Activated CD4-positive, alpha-beta T cell treated with anti-CD3 and anti-CD28 coated beads for 36 hours (primary cell): ENCODE results near the gene A2ML1. TPM values are rescaled to one million over a fixed set of nuclear protein-coding genes. Genes with fewer than 3 reads are reported as not detected.
"Not testable (repeated sequence)": the region's sequence is repeated elsewhere in the genome, so short reads cannot be mapped to it uniquely, and the experiment has no call there.

Source experiments
- ATAC-seq: fragments of 200-7000 bp; cut with Tn5 transposase; one replicate; pipeline ENCODE4 v1.10.0; 2021; ENCODE audit warnings: mild to moderate bottlenecking, moderate library complexity
- CTCF ChIA-PET: fragments of 350-600 bp; sonication (Branson Sonifier 250); formaldehyde crosslinking; loops from one replicate; lab custom pipeline; 2021; ENCODE audit warnings: antibody characterized with exemption; lab: Charles Lee
- POLR2A ChIA-PET: fragments of 350-600 bp; sonication (Branson Sonifier 250); formaldehyde crosslinking; loops from one replicate; lab custom pipeline; 2021; ENCODE audit warnings: antibody characterized with exemption, inconsistent platforms; lab: Charles Lee
- DNase-seq: peaks from one replicate; pipeline ENCODE4 v3.0.0-alpha.2; 2020
- H3K27ac Mint-ChIP-seq: one replicate; pipeline ENCODE4 v1.8.0; 2021; ENCODE audit warnings: mixed read lengths
- H3K27me3 Mint-ChIP-seq: one replicate; pipeline ENCODE4 v1.8.0; 2021; ENCODE audit warnings: mixed read lengths
- H3K36me3 Mint-ChIP-seq: one replicate; pipeline ENCODE4 v1.8.0; 2021; ENCODE audit warnings: low read depth, mixed read lengths
- H3K4me1 Mint-ChIP-seq: one replicate; pipeline ENCODE4 v1.8.0; 2021; ENCODE audit warnings: mixed read lengths
- H3K4me3 Mint-ChIP-seq: one replicate; pipeline ENCODE4 v1.8.0; 2021; ENCODE audit warnings: mild to moderate bottlenecking, moderate library complexity, mixed read lengths
- H3K9me3 Mint-ChIP-seq: one replicate; pipeline ENCODE4 v1.8.0; 2021; ENCODE audit warnings: low read depth, mixed read lengths
- intact Hi-C, 2 experiments: fragments of 100-400 bp; cut with DNase I in 1 of 2; cut with micrococcal nuclease in 1 of 2; formaldehyde crosslinking; loops; one replicate each; pipeline versions ENCODE4 v1.14.2 to v1.15.1; 2022 to 2024; cut with DNase I, micrococcal nuclease
- total RNA-seq, 2 experiments: library from RNA; stranded (reverse); gene quantifications; one replicate each; pipeline ENCODE4 v1.2.3, GENCODE V29; 2021

The A2ML1 gene
- total RNA-seq, 2 experiments from 2014 or later = not detected

- H3K4me3 Mint-ChIP-seq, H3K4me1 Mint-ChIP-seq, intact Hi-C loops, H3K27me3 Mint-ChIP-seq, ATAC-seq, DNase-seq, H3K36me3 Mint-ChIP-seq, H3K9me3 Mint-ChIP-seq, H3K27ac Mint-ChIP-seq, POLR2A ChIA-PET: not testable (repeated sequence)
- CTCF ChIA-PET = interaction anchor here (0.6 to 2.8 kb wide), 12 partner anchors 8 to 1306 kb away, joined by 3 to 19 read pairs (median 8); no protein-coding TSS in a partner anchor
Measured at GRCh38 chr12:8859448-8859847, 37.0 kb downstream of the A2ML1 start.

DNA sequence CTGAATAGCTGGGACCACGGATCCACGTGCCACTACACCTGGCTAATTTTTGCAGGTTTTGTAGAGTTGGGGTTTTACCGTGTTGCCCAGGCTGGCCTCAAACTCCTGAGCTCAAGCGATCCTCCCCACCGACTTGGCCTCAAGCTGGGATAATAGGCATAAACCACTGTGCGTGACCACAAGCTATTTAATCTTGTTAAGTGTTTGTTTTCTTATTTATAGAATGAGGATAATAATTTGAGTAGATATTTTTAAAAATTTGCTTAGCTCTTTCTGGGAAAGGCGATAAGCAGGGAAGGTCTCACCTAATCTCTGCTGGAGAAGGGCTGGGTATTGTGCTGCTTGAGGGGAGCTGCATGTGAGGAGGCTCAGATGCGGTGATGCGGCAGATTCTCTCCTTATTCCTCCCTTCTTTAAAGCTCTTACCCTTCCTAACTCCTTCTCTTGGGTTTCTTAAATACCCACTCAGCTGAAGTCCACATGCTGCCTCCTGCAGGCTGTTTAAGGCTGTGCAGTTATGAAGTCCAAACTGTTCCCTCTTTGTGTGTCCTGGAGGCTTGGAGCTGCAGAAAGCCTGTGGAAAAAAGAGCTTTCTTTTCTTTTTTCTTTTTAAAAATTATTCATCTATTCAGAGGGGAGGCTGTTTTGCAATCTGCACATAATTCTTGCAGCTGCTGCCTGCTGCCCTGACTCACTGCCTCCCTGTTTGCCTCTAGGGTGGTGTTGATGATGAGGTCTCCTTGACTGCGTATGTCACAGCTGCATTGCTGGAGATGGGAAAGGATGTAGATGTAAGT lies 37.9 kb downstream of the A2ML1 start:
- ChIA-PET POLR2A (no interaction called here), CTCF (interaction anchor here (0.5 to 2.8 kb wide), 30 partner anchors 9 to 1305 kb away, joined by 3 to 19 read pairs (median 4); no protein-coding TSS in a partner anchor)
- Mint-ChIP-seq H3K4me1 (no peaks in the 10 kb centered on the region), H3K27me3 (no peaks in the 10 kb centered on the region), H3K27ac (no peak overlapping the region), H3K4me3 (no peak overlapping the region), H3K36me3 (no peaks in the 10 kb centered on the region), H3K9me3 (no peaks in the 10 kb centered on the region)
- ATAC-seq (peak; percentile 71), DNase-seq (peak; percentile 51)
- intact Hi-C loops = loop anchor here (1.0 to 2.0 kb wide), 4 partner anchors 178 to 316 kb away; no protein-coding TSS in a partner anchor

- Mint-ChIP-seq H3K4me1 (no peaks in the 10 kb centered on the region), H3K4me3 (no peak overlapping the region), H3K36me3 (no peaks in the 10 kb centered on the region), H3K9me3 (no peaks in the 10 kb centered on the region), H3K27ac (no peak overlapping the region), H3K27me3 (no peaks in the 10 kb centered on the region)
- POLR2A ChIA-PET = no interaction called here
- CTCF ChIA-PET = interaction anchor here (1.1 kb wide), 1 partner anchor 185 kb away, joined by 3 read pairs; no protein-coding TSS in a partner anchor
- intact Hi-C loops = no loop called here
- DNase-seq (no peak), ATAC-seq (no peak)
Measured at GRCh38 chr12:8866429-8866828, 44.0 kb downstream of the A2ML1 start.

GRCh38 chr12:8867009-8867408 lies 44.6 kb downstream of the A2ML1 start:
- intact Hi-C loops = no loop called here
- DNase-seq (no peak), ATAC-seq (no peak)
- Mint-ChIP-seq H3K36me3 (no peaks in the 10 kb centered on the region), H3K9me3 (no peaks in the 10 kb centered on the region), H3K4me1 (no peaks in the 10 kb centered on the region), H3K4me3 (no peak overlapping the region), H3K27me3 (no peaks in the 10 kb centered on the region), H3K27ac (no peak overlapping the region)
- ChIA-PET CTCF (interaction anchor here (1.1 kb wide), 1 partner anchor 185 kb away, joined by 3 read pairs; no protein-coding TSS in a partner anchor), POLR2A (no interaction called here)

DNA sequence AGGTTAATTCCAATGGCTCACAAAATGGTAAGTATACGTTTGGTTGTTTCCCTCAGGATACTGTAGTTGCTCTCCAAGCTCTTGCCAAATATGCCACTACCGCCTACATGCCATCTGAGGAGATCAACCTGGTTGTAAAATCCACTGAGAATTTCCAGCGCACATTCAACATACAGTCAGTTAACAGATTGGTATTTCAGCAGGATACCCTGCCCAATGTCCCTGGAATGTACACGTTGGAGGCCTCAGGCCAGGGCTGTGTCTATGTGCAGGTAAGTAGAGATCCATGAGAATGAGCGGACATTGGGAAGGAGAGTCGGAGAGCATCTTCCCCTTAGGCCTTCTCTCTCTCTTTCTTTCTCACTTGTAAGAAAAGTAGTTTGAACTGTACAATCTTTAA lies 45.4 kb downstream of the A2ML1 start:
- H3K4me3 Mint-ChIP-seq = no peak overlapping the region
- CTCF ChIA-PET = interaction anchor here (2.5 kb wide), 1 partner anchor 8 kb away, joined by 19 read pairs; no protein-coding TSS in a partner anchor
- intact Hi-C loops = no loop called here

DNA sequence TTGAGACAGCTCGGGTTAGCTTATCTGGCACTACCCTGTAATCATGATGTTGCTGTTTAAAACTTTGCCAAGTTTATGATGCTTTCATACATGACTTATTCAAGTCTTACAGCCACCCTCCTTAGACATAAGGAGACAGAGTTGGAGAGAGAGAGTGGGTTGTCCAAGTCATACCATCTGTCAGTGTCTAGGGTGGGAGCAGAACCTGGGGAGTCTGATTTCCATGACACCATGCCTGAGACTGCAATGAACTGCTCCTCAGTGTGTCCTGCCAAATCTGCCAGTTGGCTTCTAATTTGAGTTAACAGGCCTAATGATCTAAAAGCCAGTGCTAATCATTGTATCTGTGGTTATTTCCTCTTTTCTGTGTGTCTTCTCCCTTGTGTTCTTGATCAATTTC lies 48.2 kb downstream of the A2ML1 start:
- ATAC-seq (no peak), DNase-seq (no peak)
- Mint-ChIP-seq H3K9me3 (no peaks in the 10 kb centered on the region), H3K36me3 (no peaks in the 10 kb centered on the region), H3K27ac (no peak overlapping the region), H3K4me3 (no peak overlapping the region), H3K4me1 (no peaks in the 10 kb centered on the region), H3K27me3 (no peaks in the 10 kb centered on the region)
- ChIA-PET CTCF (interaction anchor here (0.6 kb wide), 1 partner anchor 87 kb away, joined by 3 read pairs; no protein-coding TSS in a partner anchor), POLR2A (no interaction called here)
- intact Hi-C loops = no loop called here

More for the DNA sequence above, 45.4 kb downstream of the A2ML1 start:
- POLR2A ChIA-PET = no interaction called here
- Mint-ChIP-seq H3K4me1 (no peaks in the 10 kb centered on the region), H3K36me3 (no peaks in the 10 kb centered on the region), H3K9me3 (no peaks in the 10 kb centered on the region), H3K27me3 (no peaks in the 10 kb centered on the region), H3K27ac (no peak overlapping the region)
- DNase-seq (no peak), ATAC-seq (no peak)

DNA sequence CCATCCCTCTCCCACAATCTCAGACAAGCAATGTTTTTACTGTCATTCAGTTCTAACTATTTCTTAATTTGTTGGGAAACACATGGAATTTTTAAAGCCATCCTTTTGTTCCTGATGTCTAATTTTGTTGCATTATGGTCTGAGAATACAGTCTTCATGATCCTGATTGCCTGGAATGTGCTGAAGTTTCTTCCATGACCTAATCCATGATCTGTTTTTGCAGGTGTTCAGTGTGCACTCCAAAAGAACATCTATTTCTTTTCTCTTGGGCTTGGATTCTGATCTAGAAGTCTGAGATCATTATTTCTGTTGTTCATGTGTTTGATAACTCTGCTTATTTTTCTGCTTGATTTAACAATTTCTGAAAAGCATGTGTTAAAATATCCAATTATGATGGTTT lies 48.6 kb downstream of the A2ML1 start:
- Mint-ChIP-seq H3K36me3 (no peaks in the 10 kb centered on the region), H3K4me3 (no peak overlapping the region), H3K4me1 (no peaks in the 10 kb centered on the region), H3K27ac (no peak overlapping the region), H3K27me3 (no peaks in the 10 kb centered on the region), H3K9me3 (no peaks in the 10 kb centered on the region)
- intact Hi-C loops = no loop called here
- DNase-seq = no peak
- no peak for ATAC-seq
- ChIA-PET POLR2A (no interaction called here), CTCF (interaction anchor here (0.6 kb wide), 1 partner anchor 88 kb away, joined by 3 read pairs; no protein-coding TSS in a partner anchor)

GRCh38 chr12:8876887-8877286 lies 54.5 kb downstream of the A2ML1 start:
- H3K27me3 Mint-ChIP-seq = no peaks in the 10 kb centered on the region
- no peak overlapping the region for H3K27ac Mint-ChIP-seq
- ChIA-PET CTCF (no interaction called here), POLR2A (no interaction called here)
- no peaks in the 10 kb centered on the region for H3K9me3 Mint-ChIP-seq
- no peak for DNase-seq
- no peak overlapping the region for H3K4me3 Mint-ChIP-seq
- no peaks in the 10 kb centered on the region for H3K36me3 Mint-ChIP-seq
- intact Hi-C loops = no loop called here
- ATAC-seq = no peak
- peaks cover 6% of the 10 kb centered on the region for H3K4me1 Mint-ChIP-seq

DNA sequence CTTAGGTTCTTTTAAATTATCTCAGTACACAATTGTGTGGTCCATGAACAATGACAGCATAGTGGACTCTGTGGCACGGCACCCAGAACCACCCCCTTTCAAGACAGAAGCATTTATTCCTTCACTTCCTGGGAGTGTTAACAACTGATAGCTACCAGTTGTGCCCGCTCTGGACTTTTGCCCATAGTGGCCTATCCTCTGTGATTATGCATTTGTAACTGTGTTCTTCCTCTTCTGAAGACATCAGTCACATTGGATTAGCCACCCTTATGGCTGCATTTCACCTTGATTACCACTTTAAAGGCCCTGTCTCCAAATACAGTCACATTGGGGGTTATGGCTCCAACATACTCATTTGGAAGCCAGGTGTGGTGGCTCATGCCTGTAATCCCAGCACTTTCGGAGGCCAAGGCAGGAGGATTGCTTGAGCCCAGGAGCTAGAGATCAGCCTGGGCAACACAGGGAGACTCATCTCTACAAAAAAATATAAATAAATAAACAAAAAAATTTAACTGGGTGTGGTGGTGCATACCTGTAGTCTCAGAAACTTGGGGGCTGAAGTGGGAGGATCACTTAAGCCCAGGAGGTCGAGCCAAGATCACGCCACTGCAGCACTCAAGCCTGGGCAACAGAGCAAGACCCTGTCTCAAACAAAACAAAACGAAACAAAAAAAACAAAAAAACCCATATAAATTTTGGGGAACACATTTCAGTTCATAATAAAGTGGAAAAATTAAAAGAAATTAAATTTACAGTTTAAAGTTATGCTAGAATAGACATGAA lies 64.3 kb downstream of the A2ML1 start:
- CTCF ChIA-PET = interaction anchor here (1.1 to 1.8 kb wide), 4 partner anchors 8 to 178 kb away, joined by 4 to 5 read pairs (median 4); partner anchors contain the start of gene M6PR

GRCh38 chr12:8887285-8887715 lies 64.9 kb downstream of the A2ML1 start:
- DNase-seq (no peak), ATAC-seq (no peak)
- Mint-ChIP-seq H3K4me1 (peaks cover 3% of the 10 kb centered on the region), H3K27ac (no peak overlapping the region), H3K27me3 (no peaks in the 10 kb centered on the region), H3K9me3 (no peaks in the 10 kb centered on the region), H3K36me3 (no peaks in the 10 kb centered on the region), H3K4me3 (no peak overlapping the region)
- intact Hi-C loops = loop anchor here in 1 of 2 experiments (5.0 kb wide), 1 partner anchor 110 kb away; no protein-coding TSS in a partner anchor
- ChIA-PET POLR2A (no interaction called here), CTCF (interaction anchor here (1.2 kb wide), 1 partner anchor 62 kb away, joined by 4 read pairs; the partner anchor contains the start of gene M6PR)

More for the DNA sequence above, 64.3 kb downstream of the A2ML1 start:
- Mint-ChIP-seq H3K27ac (no peak overlapping the region), H3K4me1 (peaks cover 3% of the 10 kb centered on the region), H3K36me3 (no peaks in the 10 kb centered on the region), H3K27me3 (no peaks in the 10 kb centered on the region), H3K9me3 (no peaks in the 10 kb centered on the region), H3K4me3 (no peak overlapping the region)
- ATAC-seq = no peak
- POLR2A ChIA-PET = no interaction called here
- intact Hi-C loops = loop anchor here in 1 of 2 experiments (5.0 kb wide), 1 partner anchor 109 kb away; no protein-coding TSS in a partner anchor
- no peak for DNase-seq
